Breast epithelium (tissue), 3 donors: ENCODE measurements around the gene HERC3.

Source experiments
- CTCF ChIP-seq, 3 donors: fragments of 450-650 bp; IDR thresholded peaks; one replicate each; pipeline ENCODE4 v1.5.1; 2016 to 2017; ENCODE audit warnings: antibody characterized with exemption in 3 of 3, mild to moderate bottlenecking in 3 of 3, moderate library complexity in 3 of 3
- POLR2A ChIP-seq: fragments of 450-650 bp; IDR thresholded peaks from one replicate; pipeline ENCODE4 v1.6.1; 2016; ENCODE audit warnings: antibody characterized with exemption, mild to moderate bottlenecking, moderate library complexity

GRCh38 chr4:88728146-88728545, 135.9 kb downstream of the HERC3 start:
- TF ChIP-seq CTCF (IDR thresholded peaks at IDR 0.05) (no peak), POLR2A (no peak)
